ENCODE measurements around the gene MCHR1. TPM values are rescaled to one million over a fixed set of nuclear protein-coding genes. Genes with fewer than 3 reads are reported as not detected.

MCHR1 gene
- not detected for total RNA-seq

GRCh38 chr22:40679249-40679963, at the start of gene MCHR1:
Gene MCHR1, plus strand, starts transcription at chr22:40679484. Its CDS starts 169 bp downstream, at chr22:40679653.
- TF ChIP-seq POLR2A (IDR thresholded peaks at IDR 0.05): no peak
- TF ChIP-seq, protein P1, sequence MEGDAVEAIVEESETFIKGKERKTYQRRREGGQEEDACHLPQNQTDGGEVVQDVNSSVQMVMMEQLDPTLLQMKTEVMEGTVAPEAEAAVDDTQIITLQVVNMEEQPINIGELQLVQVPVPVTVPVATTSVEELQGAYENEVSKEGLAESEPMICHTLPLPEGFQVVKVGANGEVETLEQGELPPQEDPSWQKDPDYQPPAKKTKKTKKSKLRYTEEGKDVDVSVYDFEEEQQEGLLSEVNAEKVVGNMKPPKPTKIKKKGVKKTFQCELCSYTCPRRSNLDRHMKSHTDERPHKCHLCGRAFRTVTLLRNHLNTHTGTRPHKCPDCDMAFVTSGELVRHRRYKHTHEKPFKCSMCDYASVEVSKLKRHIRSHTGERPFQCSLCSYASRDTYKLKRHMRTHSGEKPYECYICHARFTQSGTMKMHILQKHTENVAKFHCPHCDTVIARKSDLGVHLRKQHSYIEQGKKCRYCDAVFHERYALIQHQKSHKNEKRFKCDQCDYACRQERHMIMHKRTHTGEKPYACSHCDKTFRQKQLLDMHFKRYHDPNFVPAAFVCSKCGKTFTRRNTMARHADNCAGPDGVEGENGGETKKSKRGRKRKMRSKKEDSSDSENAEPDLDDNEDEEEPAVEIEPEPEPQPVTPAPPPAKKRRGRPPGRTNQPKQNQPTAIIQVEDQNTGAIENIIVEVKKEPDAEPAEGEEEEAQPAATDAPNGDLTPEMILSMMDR (IDR thresholded peaks at IDR 0.05): no peak
- Histone ChIP-seq H3K27ac (no peak within 1 kb of the TSS), H3K9me3 (no peaks in the 10 kb centered on the region), H3K36me3 (no peaks in the 10 kb centered on the region), H3K27me3 (peaks cover 0 to 5% of the 10 kb centered on the region in 2 donors), H3K4me3 (no peak within 1 kb of the TSS), H3K4me1 (peaks cover 0 to 8% (median 0%) of the 10 kb centered on the region in 4 donors)
- no peak for DNase-seq

DNA sequence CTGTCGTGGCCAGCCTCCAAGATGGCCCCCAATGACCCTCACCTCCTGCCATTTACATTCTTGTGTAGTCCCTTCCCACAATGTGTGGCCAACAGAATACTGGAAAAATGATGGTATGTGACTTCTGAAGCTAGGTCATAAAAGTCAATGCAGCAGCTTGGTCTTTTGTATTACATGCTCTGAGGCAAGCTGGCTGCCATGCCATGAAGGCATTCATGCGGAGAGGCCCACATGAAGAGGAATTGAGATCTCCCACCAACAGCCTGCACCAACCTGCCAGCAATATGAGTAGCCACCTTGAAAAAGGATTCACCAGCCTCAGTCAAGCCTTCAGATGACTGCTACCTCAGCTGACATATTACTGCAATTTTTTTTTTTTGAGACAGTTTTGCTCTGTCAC, 47.4 kb upstream of the MCHR1 start:
- Histone ChIP-seq H3K36me3 (no peaks in the 10 kb centered on the region), H3K4me3 (no peak overlapping the region), H3K9me3 (no peaks in the 10 kb centered on the region), H3K27ac (no peak overlapping the region), H3K27me3 (no peaks in the 10 kb centered on the region), H3K4me1 (peaks cover 0 to 37% (median 12%) of the 10 kb centered on the region in 4 donors)
- no peak for DNase-seq
- TF ChIP-seq, protein P1 (IDR thresholded peaks at IDR 0.05): no peak
- no peak for TF ChIP-seq POLR2A (IDR thresholded peaks at IDR 0.05)

DNA sequence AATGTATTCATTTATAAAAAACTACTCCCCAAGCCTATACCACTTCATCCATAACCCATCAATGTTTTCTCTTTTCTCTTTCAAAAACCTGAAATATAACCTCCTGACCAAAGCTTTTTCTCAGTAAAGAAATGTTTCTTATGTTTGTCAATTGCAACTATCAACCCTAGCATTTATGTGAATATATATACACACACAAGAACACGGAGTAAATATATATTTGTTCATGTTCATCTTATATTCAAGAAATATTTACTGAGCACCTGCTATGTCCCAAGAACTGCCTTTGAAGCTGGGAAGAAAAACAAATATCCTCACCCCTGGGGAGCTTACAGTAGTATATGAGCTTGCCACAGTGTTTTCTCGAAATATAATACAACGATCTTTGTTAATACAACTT, 46.2 kb upstream of the MCHR1 start:
- TF ChIP-seq POLR2A (IDR thresholded peaks at IDR 0.05): no peak
- TF ChIP-seq, protein P1 (IDR thresholded peaks at IDR 0.05): no peak
- no peak for DNase-seq
- H3K27ac ChIP-seq: no peak overlapping the region
- no peaks in the 10 kb centered on the region for H3K9me3 ChIP-seq
- no peaks in the 10 kb centered on the region for H3K36me3 ChIP-seq
- peaks cover 0 to 34% (median 12%) of the 10 kb centered on the region in 4 donors for H3K4me1 ChIP-seq
- H3K27me3 ChIP-seq: no peaks in the 10 kb centered on the region
- no peak overlapping the region for H3K4me3 ChIP-seq

DNA sequence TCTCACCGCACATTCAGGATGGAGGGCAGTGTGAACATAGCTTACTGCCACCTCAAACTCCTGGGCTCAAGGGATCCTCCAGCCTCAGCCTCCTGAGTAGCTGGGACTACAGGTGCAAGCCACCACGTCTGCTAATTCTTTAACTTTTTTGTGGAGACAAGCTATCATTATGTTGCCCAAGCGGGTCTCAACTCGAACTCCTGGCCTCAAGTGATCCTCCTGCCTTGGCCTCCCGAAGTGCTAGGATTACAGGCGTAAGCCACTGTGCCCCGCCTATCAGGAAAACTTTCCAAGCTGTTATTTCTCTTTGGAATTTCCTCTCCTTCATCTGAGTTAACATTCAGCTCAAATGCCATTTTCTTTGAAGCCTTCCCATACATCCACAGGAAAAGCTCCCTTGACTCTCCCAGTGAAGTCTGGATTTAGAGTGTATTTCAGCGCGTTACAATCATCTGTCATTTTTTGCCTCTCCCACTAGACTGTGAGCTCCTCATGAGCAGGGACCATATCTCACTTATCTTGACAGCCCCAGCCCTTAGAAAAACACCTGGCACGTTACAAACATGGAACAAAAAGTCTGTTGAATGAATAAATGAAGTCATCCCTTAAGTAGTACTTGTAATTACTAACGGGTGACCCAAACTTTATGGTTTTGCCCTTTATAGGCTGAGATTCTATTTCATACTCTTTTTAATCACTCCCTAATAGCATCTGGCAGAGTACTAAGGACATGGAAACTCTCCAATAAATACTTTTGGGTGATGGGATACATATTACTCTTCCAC, 45.0 kb upstream of the MCHR1 start:
- no peaks in the 10 kb centered on the region for H3K27me3 ChIP-seq
- H3K36me3 ChIP-seq: no peaks in the 10 kb centered on the region
- TF ChIP-seq POLR2A (IDR thresholded peaks at IDR 0.05): no peak
- TF ChIP-seq, protein P1 (IDR thresholded peaks at IDR 0.05): no peak
- H3K4me1 ChIP-seq: peaks cover 0 to 34% (median 6%) of the 10 kb centered on the region in 4 donors
- H3K27ac ChIP-seq: peak overlapping the region in 1 of 4 donors; percentile 16
- H3K9me3 ChIP-seq: no peaks in the 10 kb centered on the region
- DNase-seq: no peak
- no peak overlapping the region for H3K4me3 ChIP-seq

GRCh38 chr22:40635043-40635939, 44.0 kb upstream of the MCHR1 start:
- DNase-seq: no peak
- H3K4me1 ChIP-seq: peaks cover 0 to 34% (median 6%) of the 10 kb centered on the region in 4 donors

More at GRCh38 chr22:40635043-40635939, 44.0 kb upstream of the MCHR1 start:
- TF ChIP-seq, protein P1 (IDR thresholded peaks at IDR 0.05): no peak
- no peak for TF ChIP-seq POLR2A (IDR thresholded peaks at IDR 0.05)
- Histone ChIP-seq H3K27ac (peak overlapping the region in 3 of 4 donors; percentile 91 to 96 (median 93)), H3K27me3 (no peaks in the 10 kb centered on the region), H3K4me3 (peak overlapping the region; percentile 76 to 98 (median 96)), H3K9me3 (no peaks in the 10 kb centered on the region), H3K36me3 (no peaks in the 10 kb centered on the region)

Data from Peyer's patch (tissue), 4 donors.